ENCODE results near the gene MISP3.

Gene MISP3

GRCh38 chr19:14058182-14059092 is 14.1 kb upstream of the MISP3 start:
- Histone ChIP-seq H3K27me3 (ENCODE audit: control insufficient read depth, insufficient read depth, low read length) (no peaks in the 10 kb centered on the region), H3K9me3 (ENCODE audit: control insufficient read depth, low read length) (no peaks in the 10 kb centered on the region), H3K79me2 (no peaks in the 10 kb centered on the region), H3K36me3 (ENCODE audit: control insufficient read depth, insufficient read depth, low read length) (no peaks in the 10 kb centered on the region), H3K4me1 (peaks cover 7% of the 10 kb centered on the region), H3K4me2 (ENCODE audit: low read length) (no peak overlapping the region), H3K27ac (no peak overlapping the region), H3K9ac (no peak overlapping the region), H3K4me3 (ENCODE audit: low read depth, low read length) (no peak overlapping the region), H2AFZ (no peak overlapping the region)
- TF ChIP-seq, protein P1, sequence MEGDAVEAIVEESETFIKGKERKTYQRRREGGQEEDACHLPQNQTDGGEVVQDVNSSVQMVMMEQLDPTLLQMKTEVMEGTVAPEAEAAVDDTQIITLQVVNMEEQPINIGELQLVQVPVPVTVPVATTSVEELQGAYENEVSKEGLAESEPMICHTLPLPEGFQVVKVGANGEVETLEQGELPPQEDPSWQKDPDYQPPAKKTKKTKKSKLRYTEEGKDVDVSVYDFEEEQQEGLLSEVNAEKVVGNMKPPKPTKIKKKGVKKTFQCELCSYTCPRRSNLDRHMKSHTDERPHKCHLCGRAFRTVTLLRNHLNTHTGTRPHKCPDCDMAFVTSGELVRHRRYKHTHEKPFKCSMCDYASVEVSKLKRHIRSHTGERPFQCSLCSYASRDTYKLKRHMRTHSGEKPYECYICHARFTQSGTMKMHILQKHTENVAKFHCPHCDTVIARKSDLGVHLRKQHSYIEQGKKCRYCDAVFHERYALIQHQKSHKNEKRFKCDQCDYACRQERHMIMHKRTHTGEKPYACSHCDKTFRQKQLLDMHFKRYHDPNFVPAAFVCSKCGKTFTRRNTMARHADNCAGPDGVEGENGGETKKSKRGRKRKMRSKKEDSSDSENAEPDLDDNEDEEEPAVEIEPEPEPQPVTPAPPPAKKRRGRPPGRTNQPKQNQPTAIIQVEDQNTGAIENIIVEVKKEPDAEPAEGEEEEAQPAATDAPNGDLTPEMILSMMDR (IDR thresholded peaks at IDR 0.05): no peak

GRCh38 chr19:14059093-14059480 is 13.5 kb upstream of the MISP3 start:
- Histone ChIP-seq H3K27me3 (ENCODE audit: control insufficient read depth, insufficient read depth, low read length) (no peaks in the 10 kb centered on the region), H3K4me3 (ENCODE audit: low read depth, low read length) (no peak overlapping the region), H3K36me3 (ENCODE audit: control insufficient read depth, insufficient read depth, low read length) (no peaks in the 10 kb centered on the region)

GRCh38 chr19:14059652-14060155 is 12.9 kb upstream of the MISP3 start:
- Histone ChIP-seq H3K9ac (no peak overlapping the region), H2AFZ (no peak overlapping the region), H3K27ac (no peak overlapping the region), H3K79me2 (no peaks in the 10 kb centered on the region), H3K27me3 (ENCODE audit: control insufficient read depth, insufficient read depth, low read length) (no peaks in the 10 kb centered on the region), H3K4me1 (peaks cover 7% of the 10 kb centered on the region), H3K4me2 (ENCODE audit: low read length) (peak overlapping the region; percentile 72), H3K9me3 (ENCODE audit: control insufficient read depth, low read length) (no peaks in the 10 kb centered on the region), H3K36me3 (ENCODE audit: control insufficient read depth, insufficient read depth, low read length) (no peaks in the 10 kb centered on the region), H3K4me3 (ENCODE audit: low read depth, low read length) (peak overlapping the region; percentile 18)
- TF ChIP-seq, protein P1 (IDR thresholded peaks at IDR 0.05): no peak

More at GRCh38 chr19:14059093-14059480, 13.5 kb upstream of the MISP3 start:
- TF ChIP-seq, protein P1 (IDR thresholded peaks at IDR 0.05): peak; percentile 45
- Histone ChIP-seq H3K9ac (no peak overlapping the region), H3K4me2 (ENCODE audit: low read length) (no peak overlapping the region), H3K79me2 (no peaks in the 10 kb centered on the region), H3K4me1 (peaks cover 7% of the 10 kb centered on the region), H3K27ac (no peak overlapping the region), H3K9me3 (ENCODE audit: control insufficient read depth, low read length) (no peaks in the 10 kb centered on the region), H2AFZ (no peak overlapping the region)

DNA sequence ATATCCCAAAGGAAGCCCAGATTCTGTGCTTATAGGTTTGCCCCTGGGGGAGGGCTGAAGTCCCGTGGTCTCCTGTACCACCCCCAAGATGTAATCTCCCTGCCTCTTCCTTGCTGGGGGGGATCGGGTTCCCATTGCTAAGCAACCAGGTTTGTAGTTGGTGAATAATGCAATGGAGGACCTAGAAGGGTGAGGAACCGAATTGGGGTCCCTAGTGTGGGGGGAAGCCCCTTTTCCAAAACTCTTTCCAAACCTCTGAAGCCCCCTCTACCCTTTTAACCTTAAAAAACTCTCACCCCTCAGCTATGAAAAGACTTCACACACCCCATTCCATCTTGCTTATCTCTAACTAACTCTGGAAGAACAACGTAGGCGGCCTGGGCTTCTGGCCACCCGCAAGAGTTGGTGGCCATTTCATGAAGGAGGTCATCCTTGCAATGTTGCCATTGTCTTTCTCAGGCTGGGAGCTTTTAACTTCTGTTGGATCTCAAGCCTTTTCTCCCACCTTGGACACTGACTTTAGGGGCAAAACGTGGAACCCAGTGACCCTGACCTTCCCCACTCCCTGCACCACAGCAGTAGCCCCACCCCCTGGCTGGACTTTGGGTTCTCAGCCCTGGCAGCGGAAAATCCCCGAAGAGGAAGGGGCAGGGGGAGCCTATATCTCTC is 11.4 kb upstream of the MISP3 start:
- peak overlapping the region; percentile 72 for H3K4me2 ChIP-seq (ENCODE audit: low read length)
- peak overlapping the region; percentile 62 for H2AFZ ChIP-seq
- no peaks in the 10 kb centered on the region for H3K79me2 ChIP-seq
- H3K27me3 ChIP-seq (ENCODE audit: control insufficient read depth, insufficient read depth, low read length): no peaks in the 10 kb centered on the region
- no peaks in the 10 kb centered on the region for H3K9me3 ChIP-seq (ENCODE audit: control insufficient read depth, low read length)
- peaks cover 7% of the 10 kb centered on the region for H3K4me1 ChIP-seq
- no peak overlapping the region for H3K9ac ChIP-seq
- H3K36me3 ChIP-seq (ENCODE audit: control insufficient read depth, insufficient read depth, low read length): no peaks in the 10 kb centered on the region
- peak overlapping the region; percentile 56 for H3K27ac ChIP-seq
- TF ChIP-seq, protein P1 (IDR thresholded peaks at IDR 0.05): no peak
- H3K4me3 ChIP-seq (ENCODE audit: low read depth, low read length): peak overlapping the region; percentile 84

Data from parathyroid adenoma (tissue), 2 donors.